Activated naive CD8-positive, alpha-beta T cell treated with anti-CD3 and anti-CD28 coated beads, Interleukin-2, amount 10 ng/mL, durations not matched to agents 7 days and 5 days (primary cell): ENCODE measurements around the gene SLC22A5. TPM values are rescaled to one million over a fixed set of nuclear protein-coding genes. Genes with fewer than 3 reads are reported as not detected.

Experiments
- ATAC-seq: fragments of 150-1000 bp; cut with Tn5 transposase; one replicate; pipeline ENCODE4 v1.10.0; 2021; ENCODE audit warnings: low read depth, moderate library complexity
- POLR2A ChIA-PET: fragments of 350-600 bp; sonication (Branson Sonifier 250); formaldehyde crosslinking; loops from one replicate; lab custom pipeline; 2021; ENCODE audit warnings: antibody characterized with exemption; lab: Charles Lee
- DNase-seq: peaks from one replicate; pipeline ENCODE4 v3.0.0; 2021
- H3K27ac Mint-ChIP-seq: one replicate; pipeline ENCODE4 v1.8.0; 2022; ENCODE audit warnings: mild to moderate bottlenecking, mixed read lengths
- H3K27me3 Mint-ChIP-seq: one replicate; pipeline ENCODE4 v1.8.0; 2022; ENCODE audit warnings: mild to moderate bottlenecking, moderate library complexity, mixed read lengths
- H3K36me3 Mint-ChIP-seq: one replicate; pipeline ENCODE4 v1.8.0; 2021; ENCODE audit warnings: mild to moderate bottlenecking, mixed read lengths
- H3K4me1 Mint-ChIP-seq: one replicate; pipeline ENCODE4 v1.8.0; 2021; ENCODE audit warnings: mixed read lengths
- H3K4me3 Mint-ChIP-seq: one replicate; pipeline ENCODE4 v1.8.0; 2022; ENCODE audit warnings: mild to moderate bottlenecking, moderate library complexity, mixed read lengths
- H3K9me3 Mint-ChIP-seq: one replicate; pipeline ENCODE4 v1.8.0; 2021; ENCODE audit warnings: mixed read lengths
- total RNA-seq, 2 experiments: library from RNA; stranded (reverse); gene quantifications; one replicate each; pipeline ENCODE4 v1.2.3, GENCODE V29; 2021

The SLC22A5 gene
- 1 to 10 TPM; 5.1 to 6.0 TPM for total RNA-seq

DNA sequence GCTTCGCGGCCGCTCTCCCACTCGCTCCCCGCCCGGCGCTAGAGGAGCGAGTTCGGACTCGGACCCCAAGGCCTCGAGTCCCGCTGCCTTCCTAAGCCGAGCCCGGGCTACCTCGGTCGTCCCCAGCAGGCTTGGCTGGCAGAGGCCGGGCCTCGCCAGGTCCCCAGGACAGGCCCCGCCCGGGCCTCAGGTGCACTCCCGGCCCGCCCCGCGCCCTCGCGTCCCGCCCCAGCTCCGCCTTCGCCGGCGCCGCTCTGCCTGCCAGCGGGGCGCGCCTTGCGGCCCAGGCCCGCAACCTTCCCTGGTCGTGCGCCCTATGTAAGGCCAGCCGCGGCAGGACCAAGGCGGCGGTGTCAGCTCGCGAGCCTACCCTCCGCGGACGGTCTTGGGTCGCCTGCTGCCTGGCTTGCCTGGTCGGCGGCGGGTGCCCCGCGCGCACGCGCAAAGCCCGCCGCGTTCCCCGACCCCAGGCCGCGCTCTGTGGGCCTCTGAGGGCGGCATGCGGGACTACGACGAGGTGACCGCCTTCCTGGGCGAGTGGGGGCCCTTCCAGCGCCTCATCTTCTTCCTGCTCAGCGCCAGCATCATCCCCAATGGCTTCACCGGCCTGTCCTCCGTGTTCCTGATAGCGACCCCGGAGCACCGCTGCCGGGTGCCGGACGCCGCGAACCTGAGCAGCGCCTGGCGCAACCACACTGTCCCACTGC is at the start of gene SLC22A5:
TSS of gene SLC22A5 (plus strand) at position 237 of the 707 bp plus-strand sequence. CDS start at position 500, 263 bp downstream.
- Mint-ChIP-seq H3K9me3 (no peaks in the 10 kb centered on the region), H3K36me3 (no peaks in the 10 kb centered on the region), H3K27me3 (no peaks in the 10 kb centered on the region), H3K4me3 (peak within 1 kb of the TSS; percentile 83), H3K27ac (peak within 1 kb of the TSS; percentile 71), H3K4me1 (peaks cover 17% of the 10 kb centered on the region)
- ATAC-seq, result peak; percentile 96
- POLR2A ChIA-PET, result interaction anchor here (0.5 to 1.4 kb wide), 9 partner anchors 9 to 662 kb away, joined by 3 to 5 read pairs (median 3); partner anchors contain the start of gene SLC22A4
- DNase-seq, result peak; percentile 88

DNA sequence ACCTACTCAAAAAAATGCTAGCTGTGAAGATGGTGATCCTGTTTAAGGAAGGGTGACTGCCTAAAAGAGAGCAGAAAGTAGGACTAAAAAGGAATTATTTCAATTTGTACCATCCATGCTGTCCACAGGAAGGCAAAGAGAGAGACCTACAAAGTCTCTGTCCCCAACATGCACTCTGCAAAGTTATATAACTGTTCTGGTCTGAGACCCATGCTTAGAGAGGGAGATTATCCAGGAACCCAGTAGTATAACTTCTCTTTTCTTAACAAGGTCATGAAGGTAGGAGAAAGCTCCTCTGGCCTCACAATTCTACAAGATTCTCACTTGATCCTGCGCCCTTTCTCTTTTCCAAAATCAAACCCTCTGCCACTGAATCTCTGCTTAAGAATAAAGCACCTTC is 49.5 kb upstream of the SLC22A5 start:
- no peak for ATAC-seq
- DNase-seq, result no peak
- POLR2A ChIA-PET, result no interaction called here
- Mint-ChIP-seq H3K4me3 (no peak overlapping the region), H3K27me3 (no peaks in the 10 kb centered on the region), H3K4me1 (no peaks in the 10 kb centered on the region), H3K9me3 (no peaks in the 10 kb centered on the region), H3K27ac (no peak overlapping the region), H3K36me3 (no peaks in the 10 kb centered on the region)

DNA sequence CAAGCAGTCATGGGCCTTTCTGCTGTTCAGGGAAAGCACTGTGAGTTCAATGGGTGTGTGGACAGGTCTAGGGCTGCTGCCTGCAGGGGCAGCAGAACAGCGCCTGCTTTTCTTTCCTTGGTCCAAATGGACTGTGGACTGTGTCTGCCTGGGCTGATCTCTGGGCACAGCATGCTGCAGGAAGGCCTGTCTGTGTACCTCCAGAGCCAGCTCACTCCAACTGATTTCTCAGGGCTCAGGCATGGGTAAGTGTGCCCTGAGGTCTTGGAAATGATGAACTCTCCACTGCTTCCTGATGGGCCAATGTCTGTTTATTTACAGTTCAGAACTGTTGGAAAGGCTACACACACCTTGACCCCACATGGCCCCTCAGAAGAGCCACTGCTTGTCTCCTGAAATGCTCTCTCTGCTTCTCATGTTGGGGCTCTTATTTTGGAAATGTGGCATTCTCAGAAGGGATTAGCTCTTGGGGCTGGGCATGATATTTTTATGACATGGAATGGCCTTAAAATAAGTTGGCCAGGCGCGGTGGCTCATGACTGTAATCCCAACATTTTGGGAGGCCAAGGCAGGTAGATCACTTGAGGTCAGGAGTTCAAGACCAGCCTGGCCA is 48.3 kb upstream of the SLC22A5 start:
- Mint-ChIP-seq H3K9me3 (no peaks in the 10 kb centered on the region), H3K27me3 (no peaks in the 10 kb centered on the region), H3K27ac (no peak overlapping the region), H3K4me3 (no peak overlapping the region), H3K4me1 (no peaks in the 10 kb centered on the region), H3K36me3 (no peaks in the 10 kb centered on the region)
- DNase-seq (no peak), ATAC-seq (no peak)
- POLR2A ChIA-PET, result interaction anchor here (0.8 kb wide), 1 partner anchor 24 kb away, joined by 3 read pairs; no protein-coding TSS in a partner anchor

DNA sequence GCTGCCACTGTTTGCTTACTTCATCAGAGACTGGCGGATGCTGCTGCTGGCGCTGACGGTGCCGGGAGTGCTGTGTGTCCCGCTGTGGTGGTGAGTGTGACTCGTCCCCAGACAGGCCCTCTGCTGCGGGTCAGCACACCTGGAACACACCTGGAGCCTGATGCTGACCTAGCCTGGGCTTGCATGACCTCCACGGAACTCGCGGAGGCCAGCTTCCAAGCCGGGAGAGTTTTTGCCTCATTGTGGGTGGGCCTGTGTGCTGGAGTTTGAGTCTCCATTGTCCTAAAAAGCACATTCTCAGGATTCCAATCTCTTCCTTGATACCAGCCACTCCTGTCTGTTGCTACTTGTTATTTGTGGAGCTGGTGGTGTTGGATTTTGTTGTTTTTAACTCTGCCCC is 47.2 kb upstream of the SLC22A5 start:
- POLR2A ChIA-PET, result no interaction called here
- no peaks in the 10 kb centered on the region for H3K9me3 Mint-ChIP-seq
- no peaks in the 10 kb centered on the region for H3K36me3 Mint-ChIP-seq

DNA sequence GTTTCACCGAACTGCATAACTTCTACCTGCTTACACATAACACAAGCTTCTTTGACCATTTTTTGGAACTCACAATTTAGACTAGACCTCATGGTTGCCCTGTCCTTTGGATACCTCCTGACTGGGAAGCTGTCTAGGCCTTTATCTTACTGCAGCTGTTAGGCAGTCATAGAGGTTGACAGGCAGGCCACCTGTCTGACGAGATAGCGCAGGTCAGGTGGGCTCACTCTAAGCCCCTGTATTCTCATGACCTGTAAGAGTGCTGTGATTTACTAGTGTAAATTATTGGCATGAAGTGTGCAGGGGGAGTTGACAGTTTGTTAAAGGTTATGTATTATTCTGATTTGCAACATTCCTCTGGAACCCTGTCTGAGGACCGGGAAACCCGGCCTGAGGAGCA is 46.3 kb upstream of the SLC22A5 start:
- Mint-ChIP-seq H3K4me1 (no peaks in the 10 kb centered on the region), H3K4me3 (no peak overlapping the region), H3K27ac (no peak overlapping the region), H3K27me3 (no peaks in the 10 kb centered on the region), H3K36me3 (no peaks in the 10 kb centered on the region), H3K9me3 (no peaks in the 10 kb centered on the region)
- DNase-seq (no peak), ATAC-seq (no peak)
- POLR2A ChIA-PET, result no interaction called here

More for the DNA sequence above, 47.2 kb upstream of the SLC22A5 start:
- no peak for DNase-seq
- no peak for ATAC-seq
- Mint-ChIP-seq H3K27me3 (no peaks in the 10 kb centered on the region), H3K4me3 (no peak overlapping the region), H3K27ac (no peak overlapping the region), H3K4me1 (no peaks in the 10 kb centered on the region)

DNA sequence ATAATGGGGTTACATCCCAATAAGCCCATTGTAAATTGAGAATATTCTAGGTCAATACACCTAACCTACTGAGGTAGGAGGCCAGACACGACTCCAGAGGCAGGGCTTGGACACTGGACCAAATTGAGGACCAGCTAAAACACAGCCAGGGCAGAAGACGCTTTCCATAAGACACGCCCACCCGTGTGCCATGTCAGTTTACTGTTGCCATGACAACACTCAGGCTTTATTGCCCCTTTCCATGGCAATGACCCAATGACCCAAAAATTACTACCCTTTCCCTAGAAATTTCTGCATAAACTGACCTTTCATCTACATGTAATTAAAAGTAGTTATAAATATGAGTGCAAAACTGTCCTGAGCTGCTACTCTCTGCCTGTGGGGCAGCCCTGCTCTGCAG is 43.8 kb upstream of the SLC22A5 start:
- no peaks in the 10 kb centered on the region for H3K9me3 Mint-ChIP-seq
- POLR2A ChIA-PET, result no interaction called here
- ATAC-seq, result no peak
- DNase-seq, result no peak
- no peaks in the 10 kb centered on the region for H3K36me3 Mint-ChIP-seq
- no peak overlapping the region for H3K4me3 Mint-ChIP-seq
- no peak overlapping the region for H3K27ac Mint-ChIP-seq
- H3K4me1 Mint-ChIP-seq, result no peaks in the 10 kb centered on the region
- no peaks in the 10 kb centered on the region for H3K27me3 Mint-ChIP-seq

DNA sequence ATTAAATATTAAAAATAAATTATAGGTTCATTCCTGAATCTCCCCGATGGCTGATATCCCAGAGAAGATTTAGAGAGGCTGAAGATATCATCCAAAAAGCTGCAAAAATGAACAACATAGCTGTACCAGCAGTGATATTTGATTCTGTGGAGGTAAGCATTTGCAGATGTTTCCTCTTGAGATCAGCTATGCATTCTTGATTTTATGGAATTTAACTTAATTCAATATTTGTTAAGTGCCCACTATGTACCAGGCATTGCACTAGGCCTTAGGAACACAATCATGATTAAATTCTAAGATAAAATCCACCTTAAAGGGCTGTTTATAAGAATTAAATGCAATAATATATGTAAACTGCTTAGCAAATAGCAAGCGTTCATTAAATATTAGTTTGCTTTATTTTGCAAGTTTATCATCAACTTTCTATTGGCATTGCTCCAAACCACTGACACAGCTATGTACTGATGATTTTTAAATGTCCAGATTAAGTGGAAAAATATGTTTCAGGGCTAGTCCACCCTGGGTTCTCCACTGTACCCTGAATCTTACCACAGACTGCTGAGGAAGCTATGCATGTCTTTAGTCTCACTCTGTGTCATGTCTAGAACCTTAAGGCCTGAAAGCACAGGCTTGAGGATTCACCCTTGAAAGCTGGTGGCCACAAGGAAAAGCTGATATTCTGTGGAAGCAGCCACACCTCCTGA is 42.1 kb upstream of the SLC22A5 start:
- no peak for DNase-seq
- Mint-ChIP-seq H3K27me3 (no peaks in the 10 kb centered on the region), H3K9me3 (no peaks in the 10 kb centered on the region), H3K4me3 (no peak overlapping the region), H3K4me1 (no peaks in the 10 kb centered on the region), H3K36me3 (no peaks in the 10 kb centered on the region), H3K27ac (no peak overlapping the region)
- ATAC-seq, result no peak
- POLR2A ChIA-PET, result interaction anchor here (0.6 kb wide), 1 partner anchor 708 kb away, joined by 3 read pairs; no protein-coding TSS in a partner anchor

DNA sequence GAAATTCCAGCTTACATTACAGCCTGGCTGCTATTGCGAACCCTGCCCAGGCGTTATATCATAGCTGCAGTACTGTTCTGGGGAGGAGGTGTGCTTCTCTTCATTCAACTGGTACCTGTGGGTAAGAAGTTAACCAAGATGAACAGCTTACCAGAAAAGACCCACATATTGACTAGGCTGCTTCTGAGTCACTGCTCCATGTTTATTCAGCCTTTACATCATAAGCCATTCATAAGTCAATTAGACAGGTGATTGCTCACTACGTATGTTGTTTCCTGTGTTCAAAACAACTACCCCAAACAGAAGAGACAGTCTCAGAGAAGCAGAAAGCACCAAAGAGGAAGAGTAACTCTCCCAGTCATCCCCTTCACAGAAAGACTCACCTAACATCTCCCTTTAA is 34.7 kb upstream of the SLC22A5 start:
- ATAC-seq (peak; percentile 52), DNase-seq (no peak)
- H3K27me3 Mint-ChIP-seq, result no peaks in the 10 kb centered on the region
- POLR2A ChIA-PET, result no interaction called here
- no peak overlapping the region for H3K4me3 Mint-ChIP-seq
- peaks cover 5% of the 10 kb centered on the region for H3K4me1 Mint-ChIP-seq
- H3K9me3 Mint-ChIP-seq, result no peaks in the 10 kb centered on the region
- H3K27ac Mint-ChIP-seq, result no peak overlapping the region
- no peaks in the 10 kb centered on the region for H3K36me3 Mint-ChIP-seq

DNA sequence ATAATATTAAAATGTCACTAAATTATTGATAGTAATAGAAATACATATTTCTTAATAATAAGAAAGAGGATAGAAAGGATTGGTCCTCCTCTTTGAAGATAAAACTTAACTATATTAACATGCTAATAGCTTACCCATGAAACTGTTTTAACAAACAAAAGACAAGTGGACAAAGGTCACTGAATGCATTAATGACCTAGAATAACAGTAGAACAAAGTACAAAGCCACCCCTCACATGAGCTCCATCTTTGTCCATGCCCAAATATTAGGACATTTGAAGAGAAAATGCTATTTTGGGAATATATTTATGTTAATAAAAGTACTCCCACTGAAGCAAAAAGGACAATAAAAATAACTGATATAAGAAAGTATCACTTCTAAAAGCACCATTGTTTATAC is 34.1 kb upstream of the SLC22A5 start:
- Mint-ChIP-seq H3K4me1 (peaks cover 5% of the 10 kb centered on the region), H3K27ac (no peak overlapping the region), H3K27me3 (no peaks in the 10 kb centered on the region), H3K9me3 (no peaks in the 10 kb centered on the region), H3K4me3 (no peak overlapping the region), H3K36me3 (no peaks in the 10 kb centered on the region)
- POLR2A ChIA-PET, result no interaction called here
- no peak for DNase-seq
- ATAC-seq, result no peak

DNA sequence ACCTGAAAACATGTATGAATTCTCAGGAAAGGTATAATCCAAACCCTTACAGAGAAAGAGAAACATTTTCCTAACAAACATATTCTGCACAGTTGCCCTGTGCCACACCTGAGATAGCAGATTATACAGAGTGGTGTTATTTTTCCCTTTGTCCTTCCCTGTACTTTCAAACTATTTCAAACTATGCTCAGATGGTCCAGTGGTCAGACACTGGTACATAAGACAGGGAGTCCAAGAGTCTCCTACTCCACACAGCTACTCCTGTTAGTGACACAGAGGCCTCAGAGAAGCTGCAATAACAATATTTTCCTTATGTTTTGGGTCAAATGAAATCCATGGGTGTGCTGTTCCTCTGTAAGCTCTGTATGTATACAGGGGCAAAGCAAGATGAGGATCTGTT is 30.0 kb upstream of the SLC22A5 start:
- DNase-seq (no peak), ATAC-seq (no peak)
- H3K4me3 Mint-ChIP-seq, result no peak overlapping the region
- H3K27ac Mint-ChIP-seq, result no peak overlapping the region
- H3K27me3 Mint-ChIP-seq, result peaks cover 1% of the 10 kb centered on the region
- H3K9me3 Mint-ChIP-seq, result no peaks in the 10 kb centered on the region
- H3K36me3 Mint-ChIP-seq, result no peaks in the 10 kb centered on the region
- POLR2A ChIA-PET, result no interaction called here
- peaks cover 5% of the 10 kb centered on the region for H3K4me1 Mint-ChIP-seq

DNA sequence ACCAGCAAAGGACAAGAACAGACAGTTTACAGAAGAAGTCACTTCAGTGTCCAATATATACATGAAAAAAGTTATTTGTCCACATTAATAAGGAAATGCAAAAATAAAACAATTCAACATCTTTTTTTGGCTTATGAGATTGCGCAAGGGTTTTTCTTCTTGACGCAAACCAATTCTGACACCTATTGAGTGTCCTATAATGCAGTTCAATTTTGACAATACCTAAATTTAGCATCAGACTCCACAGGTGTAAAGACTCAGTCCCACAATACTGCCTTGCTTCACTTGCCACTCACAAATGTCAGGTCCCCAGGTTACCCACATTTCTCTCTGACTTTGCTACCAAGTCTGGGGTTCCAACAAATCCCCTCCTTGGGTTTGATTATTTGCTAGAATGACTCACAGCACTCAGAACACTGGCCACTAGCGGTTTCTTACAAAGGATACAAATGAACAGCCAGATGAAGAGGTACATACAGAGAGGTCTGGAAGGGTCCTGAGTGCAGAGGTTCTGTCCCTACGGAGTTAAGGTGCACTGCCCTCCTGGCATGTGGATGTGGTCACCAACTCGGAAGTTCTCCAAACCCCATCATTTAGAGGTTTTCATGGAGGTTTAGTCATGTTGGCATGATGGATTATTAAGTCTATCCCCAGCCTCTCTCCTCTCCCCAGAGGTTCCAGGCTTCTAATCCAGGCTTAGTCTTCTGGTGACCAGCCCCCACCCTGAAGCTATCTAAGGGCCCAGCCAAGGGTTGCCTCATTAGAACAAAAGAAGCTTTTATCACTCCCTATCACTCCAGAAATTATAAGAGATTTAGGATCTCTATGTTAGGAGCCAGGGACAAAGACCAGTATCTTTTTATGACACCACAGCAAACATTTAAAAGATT is 27.0 kb upstream of the SLC22A5 start:
- Mint-ChIP-seq H3K4me1 (no peaks in the 10 kb centered on the region), H3K36me3 (no peaks in the 10 kb centered on the region), H3K27ac (no peak overlapping the region), H3K27me3 (peaks cover 3% of the 10 kb centered on the region), H3K4me3 (no peak overlapping the region), H3K9me3 (no peaks in the 10 kb centered on the region)
- ATAC-seq, result no peak
- no peak for DNase-seq
- POLR2A ChIA-PET, result no interaction called here

DNA sequence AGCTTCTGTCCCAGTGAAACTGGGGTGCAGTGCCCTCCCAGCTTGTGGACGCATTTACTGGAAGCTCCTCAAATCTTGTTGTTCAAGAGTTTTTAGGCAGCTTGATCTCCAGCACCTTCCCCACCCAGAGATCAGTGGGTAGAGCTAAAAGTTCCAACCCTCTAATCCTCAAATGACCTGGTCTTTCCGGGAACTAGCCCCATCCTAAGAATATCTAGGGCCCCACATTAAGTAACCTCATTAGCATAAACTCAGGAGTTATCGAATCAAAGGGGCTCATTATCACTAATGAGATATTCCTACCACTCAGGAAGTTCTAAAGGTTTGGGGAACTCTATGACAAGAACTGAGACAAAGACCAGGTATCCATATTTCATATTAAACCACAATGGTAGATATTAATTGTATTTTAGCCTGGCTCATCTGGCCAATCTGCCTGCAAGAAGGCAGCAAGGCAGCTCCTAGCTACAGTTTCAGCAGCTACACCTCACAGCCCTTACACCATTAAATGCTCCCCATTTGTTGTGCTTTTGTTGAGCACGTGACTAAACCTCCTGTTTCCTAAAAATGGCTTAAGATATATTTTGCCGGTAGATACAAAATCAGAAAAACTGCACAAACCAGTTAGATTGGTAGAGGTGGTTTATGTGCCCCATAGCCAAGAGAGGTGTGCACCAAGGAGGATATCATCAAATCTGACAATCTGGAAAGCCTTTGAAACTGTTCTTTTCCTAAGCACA is 24.6 kb upstream of the SLC22A5 start:
- no peak overlapping the region for H3K27ac Mint-ChIP-seq
- H3K36me3 Mint-ChIP-seq, result peaks cover 5% of the 10 kb centered on the region
- no peak for ATAC-seq

More for the DNA sequence above, 24.6 kb upstream of the SLC22A5 start:
- Mint-ChIP-seq H3K27me3 (peaks cover 3% of the 10 kb centered on the region), H3K4me3 (no peak overlapping the region), H3K9me3 (peaks cover 3% of the 10 kb centered on the region), H3K4me1 (no peaks in the 10 kb centered on the region)
- POLR2A ChIA-PET, result interaction anchor here (0.5 kb wide), 1 partner anchor 24 kb away, joined by 3 read pairs; no protein-coding TSS in a partner anchor
- no peak for DNase-seq
